GM21447 (cell line): ENCODE measurements around the gene CACNA1I.

Experiments used
- ATAC-seq: cut with Tn5 transposase; IDR thresholded peaks from one replicate; pipeline ENCODE4 v1.9.1; 2021; ENCODE audit not compliant: unreplicated experiment

The CACNA1I gene

DNA sequence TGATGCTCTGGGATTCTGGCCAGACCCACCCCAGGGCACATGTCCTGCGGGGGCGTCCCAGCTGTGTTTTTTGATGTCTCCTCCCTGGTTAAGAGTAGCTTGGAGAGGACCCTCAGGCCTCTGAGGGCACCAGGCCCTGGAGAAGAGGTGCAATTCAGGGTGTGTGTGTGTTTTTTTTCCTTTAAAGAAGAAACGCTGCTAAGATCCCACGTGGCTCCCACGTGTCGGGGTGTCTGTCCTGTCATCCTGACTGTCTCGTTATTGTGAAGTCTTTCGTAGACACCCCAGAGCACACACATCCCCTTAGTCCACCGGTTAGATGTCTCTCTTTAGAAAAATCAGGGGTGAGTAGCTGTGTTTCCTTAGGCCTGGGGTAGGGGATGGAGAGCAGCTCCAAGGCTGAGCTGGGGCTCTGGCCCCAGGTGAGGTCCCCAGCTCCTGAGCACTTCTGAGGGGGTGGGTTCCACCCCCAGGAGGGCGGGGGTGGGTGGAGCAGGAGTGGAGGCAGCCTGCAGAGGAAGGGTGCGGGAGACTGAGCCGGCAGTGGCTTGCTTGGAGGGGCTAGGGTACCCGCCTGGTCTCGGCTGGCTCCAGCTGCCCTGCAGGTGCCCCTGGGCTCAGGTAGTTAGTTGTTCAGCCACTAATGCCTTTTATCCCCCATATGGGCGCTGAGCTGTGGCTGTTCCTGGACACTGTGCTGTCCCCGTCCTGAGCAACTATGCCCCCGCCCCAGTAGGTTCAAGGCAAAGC lies 116.4 kb downstream of the CACNA1I start:
- no peak for ATAC-seq

- no peak for ATAC-seq
Observed at GRCh38 chr22:39688186-39688785, 117.7 kb downstream of the CACNA1I start.

GRCh38 chr22:39689421-39689820 lies 118.9 kb downstream of the CACNA1I start:
- no peak for ATAC-seq

- ATAC-seq = no peak
Observed at GRCh38 chr22:39690881-39691605, 120.5 kb downstream of the CACNA1I start.

- ATAC-seq = no peak
Observed at GRCh38 chr22:39693943-39694500, 123.5 kb downstream of the CACNA1I start.

GRCh38 chr22:39697790-39698430 lies 127.4 kb downstream of the CACNA1I start:
- no peak for ATAC-seq

- ATAC-seq = no peak
Observed at GRCh38 chr22:39699631-39700360, 129.2 kb downstream of the CACNA1I start.

GRCh38 chr22:39700565-39700964 lies 130.0 kb downstream of the CACNA1I start:
- ATAC-seq = no peak

- no peak for ATAC-seq
Observed at GRCh38 chr22:39703091-39703490, 132.5 kb downstream of the CACNA1I start.

DNA sequence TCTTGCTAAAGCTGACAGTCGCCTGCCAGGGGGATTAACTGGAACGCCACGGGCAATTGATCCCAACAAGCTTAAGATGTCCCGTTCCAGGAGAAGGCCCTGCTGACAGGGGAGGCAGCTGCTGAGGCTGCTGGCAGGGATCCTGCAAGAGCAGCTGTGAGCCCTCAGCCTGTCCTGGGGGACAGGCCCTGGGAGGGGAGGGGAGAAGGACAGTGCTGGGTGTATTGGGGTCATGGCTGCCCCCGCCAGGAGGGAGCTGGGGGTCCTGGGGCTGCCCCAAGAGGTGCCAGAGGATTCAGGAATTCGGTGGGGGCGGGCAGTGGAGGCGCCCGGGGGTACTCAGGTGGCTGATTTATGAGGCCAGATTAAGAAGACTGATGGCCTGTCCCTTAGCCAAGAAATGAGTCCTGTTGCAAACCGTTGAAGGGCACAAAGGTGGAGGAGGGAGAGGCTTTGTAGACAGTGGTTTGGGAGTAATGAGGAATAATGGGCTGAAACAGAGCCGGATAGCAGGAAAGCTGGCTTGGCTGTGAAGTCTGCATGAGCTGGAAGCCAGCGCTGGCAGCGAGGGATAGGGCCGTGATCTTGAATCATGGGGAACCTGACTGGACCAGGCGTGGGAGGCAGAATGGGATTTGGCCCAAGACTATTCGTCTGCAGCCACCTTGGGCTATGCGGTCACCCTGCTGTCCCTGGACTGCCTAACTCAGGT lies 133.5 kb downstream of the CACNA1I start:
- ATAC-seq = no peak

GRCh38 chr22:39705386-39705785 lies 134.8 kb downstream of the CACNA1I start:
- ATAC-seq = no peak

DNA sequence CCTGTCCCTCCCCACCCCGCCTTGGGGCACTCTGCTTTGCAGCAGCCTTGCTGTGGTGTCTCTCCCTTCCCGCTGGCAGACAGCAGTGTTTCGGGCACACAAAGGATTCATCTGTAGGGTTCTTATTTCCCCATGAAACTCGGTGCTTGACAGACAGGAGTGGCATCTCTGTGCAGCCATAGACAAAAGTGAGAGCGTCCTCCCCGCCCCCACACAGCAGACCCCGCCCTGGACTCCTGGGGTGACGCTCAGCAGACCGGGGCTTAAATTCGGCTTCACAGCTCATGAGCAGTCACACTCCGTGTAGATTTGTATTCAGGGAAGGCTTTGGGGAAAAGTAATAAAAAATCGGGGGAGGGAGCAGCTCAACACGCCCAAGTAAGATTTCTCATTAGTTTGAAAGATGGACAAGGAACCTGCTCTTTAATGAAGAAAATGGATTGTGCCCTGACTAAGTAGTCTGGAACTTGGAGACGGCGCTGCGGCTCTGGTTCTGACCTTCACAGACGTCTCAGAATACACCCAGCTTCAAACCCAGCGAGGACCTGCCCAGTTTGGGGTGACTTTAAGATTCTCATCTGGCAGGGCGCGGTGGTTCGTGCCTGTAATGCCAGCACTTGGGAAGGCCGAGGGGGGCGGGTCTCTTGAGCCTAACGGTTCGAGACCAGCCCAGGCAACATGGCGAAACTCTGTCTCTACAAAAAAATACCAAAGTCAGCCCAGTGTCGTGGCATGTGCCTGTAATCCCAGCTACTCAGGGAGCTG lies 136.0 kb downstream of the CACNA1I start:
- no peak for ATAC-seq

GRCh38 chr22:39707351-39707750 lies 136.8 kb downstream of the CACNA1I start:
- no peak for ATAC-seq

DNA sequence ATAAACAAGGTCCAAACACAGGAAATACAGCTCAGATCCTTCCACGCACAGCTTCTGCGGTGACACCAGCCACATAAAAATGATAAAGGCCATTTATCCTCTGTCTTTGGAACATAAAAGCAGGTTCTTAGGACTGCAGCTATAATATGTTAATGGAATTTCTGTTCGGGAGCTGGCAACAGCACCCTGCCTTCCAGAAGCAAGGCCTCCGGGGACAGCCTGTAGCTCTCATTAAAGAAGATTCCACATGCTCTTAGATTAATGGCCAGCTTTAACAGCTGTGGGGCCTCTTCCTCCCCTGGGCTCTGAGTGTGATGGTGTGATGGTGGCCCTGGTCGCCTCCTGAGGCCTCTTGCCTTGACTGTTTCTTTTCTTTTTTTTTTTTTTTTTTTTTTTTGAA lies 137.3 kb downstream of the CACNA1I start:
- ATAC-seq = no peak

GRCh38 chr22:39710380-39711150 lies 140.0 kb downstream of the CACNA1I start:
- ATAC-seq = no peak

DNA sequence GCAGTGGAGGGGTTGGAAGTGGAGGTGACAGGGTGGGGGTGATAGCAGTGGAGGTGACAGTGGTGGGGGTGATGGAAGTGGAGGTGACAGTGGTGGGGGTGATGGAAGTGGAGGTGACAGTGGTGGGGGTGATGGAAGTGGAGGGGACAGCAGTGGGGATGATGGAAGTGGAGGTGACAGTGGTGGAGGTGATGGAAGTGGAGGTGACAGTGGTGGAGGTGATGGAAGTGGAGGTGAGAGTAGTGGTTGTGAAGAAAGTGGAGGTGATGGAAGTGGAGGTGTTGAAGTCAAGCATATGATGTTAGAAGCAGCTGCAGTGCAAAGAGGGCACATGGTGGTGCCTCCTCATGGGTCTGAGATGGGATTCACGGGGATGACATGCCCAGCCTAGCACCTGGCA lies 141.5 kb downstream of the CACNA1I start:
- no peak for ATAC-seq

DNA sequence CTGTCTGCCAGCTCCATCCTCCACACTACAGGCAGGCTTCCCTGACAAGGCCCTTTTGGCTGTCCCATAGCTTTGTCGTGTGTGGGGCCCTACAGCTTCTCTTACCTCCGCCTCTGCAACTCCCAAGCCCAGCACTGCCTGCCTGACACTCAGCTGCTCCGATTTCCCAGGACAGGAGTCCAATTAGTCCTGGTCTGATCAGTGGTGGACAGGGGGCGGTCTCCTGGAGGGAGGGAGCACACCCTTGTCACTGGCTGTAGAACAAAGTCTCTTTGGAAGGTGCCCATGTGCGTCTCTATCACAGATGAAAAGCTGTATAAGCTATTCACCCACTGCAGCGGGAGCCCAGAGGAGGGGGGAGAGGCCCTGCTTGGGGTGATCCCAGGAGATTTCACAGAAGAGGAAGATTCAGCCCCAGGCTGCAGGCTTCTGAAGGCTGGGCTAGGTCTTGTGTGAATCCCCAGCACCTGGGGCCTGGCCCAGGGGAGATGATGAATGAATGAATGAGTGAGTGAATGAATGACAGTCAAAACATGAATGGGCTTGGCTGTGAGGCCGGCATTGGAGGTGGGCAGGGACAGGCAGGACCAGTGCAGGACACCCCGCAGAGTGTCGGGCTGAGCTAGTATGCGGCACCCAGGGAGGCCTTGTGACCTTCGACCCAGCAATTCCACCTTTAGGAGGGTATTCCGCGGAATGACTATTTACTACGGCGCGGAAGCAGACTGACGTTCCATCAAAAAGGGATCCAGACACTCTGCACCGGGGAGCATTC lies 142.4 kb downstream of the CACNA1I start:
- ATAC-seq = no peak

DNA sequence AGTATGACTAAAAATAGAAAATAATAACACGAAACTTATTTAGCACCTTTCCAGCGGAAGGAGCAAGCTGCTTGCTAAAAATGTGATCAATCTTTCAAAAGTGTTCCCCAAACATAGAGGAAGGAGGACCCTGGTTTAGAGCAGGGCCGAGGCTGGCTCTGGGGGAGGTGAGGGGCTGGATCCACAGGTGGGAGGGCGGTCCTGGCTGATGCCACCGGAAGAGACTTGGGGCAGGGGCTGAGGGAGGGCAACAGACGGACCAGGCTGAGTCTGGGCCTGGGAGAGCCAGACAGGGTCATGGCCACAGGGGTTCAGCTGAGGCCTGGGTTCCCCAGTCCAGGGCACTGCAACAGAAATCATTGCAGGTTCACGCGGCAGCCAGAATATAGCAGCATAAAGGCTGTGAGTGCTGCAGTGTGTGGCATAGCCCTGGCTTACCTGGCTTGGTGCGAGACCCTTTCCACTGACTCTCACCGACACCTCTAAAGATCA lies 143.3 kb downstream of the CACNA1I start:
- no peak for ATAC-seq
